PC-3 (cell line): ENCODE results near the gene KCTD17.

Experiments used
- EZH2 ChIP-seq: fragments of 300-600 bp; sonication (generic); IDR thresholded peaks from one replicate; pipeline ENCODE4 v1.6.1; 2017; ENCODE audit warnings: antibody characterized with exemption, mild to moderate bottlenecking, low read length; ENCODE audit not compliant: unreplicated experiment
- TF ChIP-seq, protein P1 (sequence below): fragments of 300-600 bp; sonication (generic); conservative IDR thresholded peaks from 2 replicates; pipeline ENCODE4 v1.5.1; 2017; ENCODE audit warnings: antibody characterized with exemption, low read depth, mild to moderate bottlenecking, low read length

GRCh38 chr22:37018815-37019308, 32.7 kb upstream of the KCTD17 start:
- TF ChIP-seq EZH2 = no peak
- TF ChIP-seq, protein P1, sequence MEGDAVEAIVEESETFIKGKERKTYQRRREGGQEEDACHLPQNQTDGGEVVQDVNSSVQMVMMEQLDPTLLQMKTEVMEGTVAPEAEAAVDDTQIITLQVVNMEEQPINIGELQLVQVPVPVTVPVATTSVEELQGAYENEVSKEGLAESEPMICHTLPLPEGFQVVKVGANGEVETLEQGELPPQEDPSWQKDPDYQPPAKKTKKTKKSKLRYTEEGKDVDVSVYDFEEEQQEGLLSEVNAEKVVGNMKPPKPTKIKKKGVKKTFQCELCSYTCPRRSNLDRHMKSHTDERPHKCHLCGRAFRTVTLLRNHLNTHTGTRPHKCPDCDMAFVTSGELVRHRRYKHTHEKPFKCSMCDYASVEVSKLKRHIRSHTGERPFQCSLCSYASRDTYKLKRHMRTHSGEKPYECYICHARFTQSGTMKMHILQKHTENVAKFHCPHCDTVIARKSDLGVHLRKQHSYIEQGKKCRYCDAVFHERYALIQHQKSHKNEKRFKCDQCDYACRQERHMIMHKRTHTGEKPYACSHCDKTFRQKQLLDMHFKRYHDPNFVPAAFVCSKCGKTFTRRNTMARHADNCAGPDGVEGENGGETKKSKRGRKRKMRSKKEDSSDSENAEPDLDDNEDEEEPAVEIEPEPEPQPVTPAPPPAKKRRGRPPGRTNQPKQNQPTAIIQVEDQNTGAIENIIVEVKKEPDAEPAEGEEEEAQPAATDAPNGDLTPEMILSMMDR = no peak
